Middle frontal gyrus (tissue), 1 donor: Measurements from ENCODE around the gene ACOD1.
A peak's percentile ranks its signal among the peaks of the same experiment; 100 is the strongest.
"Not testable (repeated sequence)": the region's sequence is repeated elsewhere in the genome, so short reads cannot be mapped to it uniquely, and the experiment has no call there.

Source experiments
- DNase-seq: peaks from one replicate; pipeline ENCODE4 v3.0.0-alpha.2; 2015; ENCODE audit warnings: low spot score; ENCODE audit errors: extremely low spot score

ACOD1 gene

GRCh38 chr13:76953968-76954367 lies 5.7 kb downstream of the ACOD1 start:
- DNase-seq = no peak

- DNase-seq = no peak
Measured at GRCh38 chr13:76954538-76954937, 6.2 kb downstream of the ACOD1 start.

GRCh38 chr13:76955193-76955592 lies 6.9 kb downstream of the ACOD1 start:
- DNase-seq = no peak

GRCh38 chr13:76955661-76956060 lies 7.3 kb downstream of the ACOD1 start:
- DNase-seq = no peak

GRCh38 chr13:76958841-76959432 lies 10.6 kb downstream of the ACOD1 start:
- DNase-seq = no peak

GRCh38 chr13:76959734-76960133 lies 11.4 kb downstream of the ACOD1 start:
- DNase-seq = not testable (repeated sequence)

- DNase-seq = no peak
Measured at GRCh38 chr13:76965759-76966421, 17.6 kb downstream of the ACOD1 start.

GRCh38 chr13:76967031-76967430 lies 18.7 kb downstream of the ACOD1 start:
- DNase-seq = no peak

- DNase-seq = no peak
Measured at GRCh38 chr13:76968041-76968440, 19.7 kb downstream of the ACOD1 start.

GRCh38 chr13:76969488-76970365 lies 21.4 kb downstream of the ACOD1 start:
- no peak for DNase-seq

- no peak for DNase-seq
Measured at GRCh38 chr13:76971215-76971614, 22.9 kb downstream of the ACOD1 start.

GRCh38 chr13:76971851-76972829 lies 23.8 kb downstream of the ACOD1 start:
- no peak for DNase-seq

GRCh38 chr13:76973920-76974617 lies 25.8 kb downstream of the ACOD1 start:
- DNase-seq = no peak

- no peak for DNase-seq
Measured at GRCh38 chr13:76974618-76974975, 26.3 kb downstream of the ACOD1 start.

GRCh38 chr13:76975863-76976262 lies 27.6 kb downstream of the ACOD1 start:
- DNase-seq = no peak

- DNase-seq = no peak
Measured at GRCh38 chr13:76976490-76976889, 28.2 kb downstream of the ACOD1 start.

GRCh38 chr13:76976929-76977328 lies 28.6 kb downstream of the ACOD1 start:
- DNase-seq = no peak

- DNase-seq = peak; percentile 29
Measured at GRCh38 chr13:76980075-76980718, 31.9 kb downstream of the ACOD1 start.

- no peak for DNase-seq
Measured at GRCh38 chr13:76982061-76982460, 33.8 kb downstream of the ACOD1 start.

GRCh38 chr13:76983676-76984075 lies 35.4 kb downstream of the ACOD1 start:
- DNase-seq = no peak
